Measurements from ENCODE around the gene E2F4. TPM values are rescaled to one million over a fixed set of nuclear protein-coding genes. Genes with fewer than 3 reads are reported as not detected.

The E2F4 gene
- total RNA-seq, 1 donor from 2014 or later: 97.0 TPM

DNA sequence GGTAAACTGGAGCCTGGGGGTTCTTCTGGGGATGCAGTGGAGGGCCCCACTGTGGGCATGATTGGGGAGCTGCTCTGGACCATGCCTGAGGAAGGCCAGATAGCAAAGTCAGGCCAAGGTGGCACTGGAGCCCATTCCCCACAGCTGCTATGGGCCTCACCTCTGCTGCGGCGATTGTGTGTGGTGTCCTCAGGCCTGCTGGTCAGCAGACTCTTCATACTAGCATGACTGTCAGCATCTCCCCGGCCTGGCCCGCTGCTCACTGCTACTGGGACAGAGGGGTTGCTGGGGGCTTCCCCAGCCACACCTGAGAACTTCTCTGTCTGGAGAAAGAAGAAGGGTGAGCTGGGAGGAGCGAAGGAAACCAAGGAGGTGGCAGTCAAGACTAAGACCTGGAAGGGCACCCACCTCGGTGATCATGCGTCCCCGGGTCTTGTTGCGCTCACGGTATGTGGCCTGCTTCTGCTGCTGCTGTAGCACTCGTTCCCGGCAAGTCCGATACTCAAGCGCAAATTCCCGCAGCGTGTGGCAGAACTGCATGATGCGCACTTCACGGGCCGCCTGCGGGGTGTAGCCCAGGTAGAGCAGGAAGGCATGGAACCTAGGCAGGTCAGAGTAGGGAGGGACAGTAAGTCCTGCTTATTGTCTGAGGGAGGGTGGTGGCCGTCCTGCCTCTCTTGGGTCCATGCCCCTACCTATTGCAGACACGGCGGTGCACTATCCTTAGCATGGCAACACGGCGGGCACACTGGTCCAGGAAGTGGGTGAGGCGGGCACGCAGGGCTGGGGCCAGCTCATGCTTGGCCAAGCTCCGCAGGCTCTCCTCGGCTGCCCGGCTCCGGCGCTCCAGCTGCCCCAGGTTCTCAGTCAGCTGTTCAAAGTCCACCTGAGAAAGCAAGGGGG is 38.2 kb downstream of the E2F4 start:
- no peaks in the 10 kb centered on the region for H3K27me3 Mint-ChIP-seq (ENCODE audit: low read depth)
- H3K4me1 Mint-ChIP-seq: peaks cover 25% of the 10 kb centered on the region
- TF ChIP-seq, protein P1, sequence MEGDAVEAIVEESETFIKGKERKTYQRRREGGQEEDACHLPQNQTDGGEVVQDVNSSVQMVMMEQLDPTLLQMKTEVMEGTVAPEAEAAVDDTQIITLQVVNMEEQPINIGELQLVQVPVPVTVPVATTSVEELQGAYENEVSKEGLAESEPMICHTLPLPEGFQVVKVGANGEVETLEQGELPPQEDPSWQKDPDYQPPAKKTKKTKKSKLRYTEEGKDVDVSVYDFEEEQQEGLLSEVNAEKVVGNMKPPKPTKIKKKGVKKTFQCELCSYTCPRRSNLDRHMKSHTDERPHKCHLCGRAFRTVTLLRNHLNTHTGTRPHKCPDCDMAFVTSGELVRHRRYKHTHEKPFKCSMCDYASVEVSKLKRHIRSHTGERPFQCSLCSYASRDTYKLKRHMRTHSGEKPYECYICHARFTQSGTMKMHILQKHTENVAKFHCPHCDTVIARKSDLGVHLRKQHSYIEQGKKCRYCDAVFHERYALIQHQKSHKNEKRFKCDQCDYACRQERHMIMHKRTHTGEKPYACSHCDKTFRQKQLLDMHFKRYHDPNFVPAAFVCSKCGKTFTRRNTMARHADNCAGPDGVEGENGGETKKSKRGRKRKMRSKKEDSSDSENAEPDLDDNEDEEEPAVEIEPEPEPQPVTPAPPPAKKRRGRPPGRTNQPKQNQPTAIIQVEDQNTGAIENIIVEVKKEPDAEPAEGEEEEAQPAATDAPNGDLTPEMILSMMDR (conservative IDR thresholded peaks at IDR 0.05): no peak
- peaks cover 5% of the 10 kb centered on the region for H3K36me3 Mint-ChIP-seq (ENCODE audit: low read depth)
- no peak overlapping the region for H3K27ac Mint-ChIP-seq (ENCODE audit: unreplicated experiment)
- peak overlapping the region; percentile 98 for H3K4me3 Mint-ChIP-seq
- no peak for DNase-seq (ENCODE audit: low read depth, low spot score)
- no peaks in the 10 kb centered on the region for H3K9me3 Mint-ChIP-seq

DNA sequence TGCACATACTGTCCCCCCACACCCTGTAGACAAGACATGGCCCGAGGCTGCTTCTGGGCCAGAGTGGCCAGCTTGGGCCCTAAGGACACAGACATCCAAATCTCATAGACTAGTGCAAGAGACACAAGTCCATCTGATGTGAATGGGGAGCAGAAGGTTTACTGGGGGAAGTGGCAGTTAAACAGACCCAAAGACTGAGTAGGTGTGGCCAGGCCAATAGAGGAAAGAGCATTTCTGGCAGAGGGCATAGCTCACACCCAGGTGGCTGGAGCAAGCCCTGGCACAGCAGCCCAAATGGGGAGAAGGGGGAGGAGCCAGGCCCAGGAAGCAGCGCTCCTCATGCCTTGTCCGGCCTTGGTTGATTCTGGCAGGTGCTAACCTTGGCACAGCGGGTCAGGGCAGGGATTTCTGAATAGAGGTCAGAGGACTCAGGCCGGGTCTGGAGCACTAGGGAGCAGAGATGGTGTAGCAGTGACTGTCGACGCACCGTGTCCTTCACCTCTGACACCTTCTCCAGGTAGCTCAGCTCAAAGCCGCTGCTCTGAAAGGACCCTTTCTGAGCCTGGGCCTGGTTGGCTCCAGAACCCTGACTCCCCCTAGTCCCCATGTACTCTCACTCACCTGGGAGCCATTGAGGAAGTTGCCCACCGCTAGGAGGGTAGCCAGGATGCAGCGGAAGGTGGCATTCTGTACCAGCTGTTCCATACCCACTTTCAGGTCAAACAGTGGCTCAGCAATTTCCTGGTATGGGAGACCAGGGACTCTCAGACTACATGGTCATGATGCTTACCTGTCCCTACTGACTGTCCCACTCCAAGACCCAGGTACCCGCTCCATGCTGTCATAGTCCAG is 39.1 kb downstream of the E2F4 start:
- Mint-ChIP-seq H3K27me3 (ENCODE audit: low read depth) (no peaks in the 10 kb centered on the region), H3K27ac (ENCODE audit: unreplicated experiment) (no peak overlapping the region), H3K36me3 (ENCODE audit: low read depth) (peaks cover 7% of the 10 kb centered on the region), H3K9me3 (no peaks in the 10 kb centered on the region), H3K4me1 (peaks cover 19% of the 10 kb centered on the region), H3K4me3 (no peak overlapping the region)
- TF ChIP-seq, protein P1 (conservative IDR thresholded peaks at IDR 0.05): no peak
- no peak for DNase-seq (ENCODE audit: low read depth, low spot score)

DNA sequence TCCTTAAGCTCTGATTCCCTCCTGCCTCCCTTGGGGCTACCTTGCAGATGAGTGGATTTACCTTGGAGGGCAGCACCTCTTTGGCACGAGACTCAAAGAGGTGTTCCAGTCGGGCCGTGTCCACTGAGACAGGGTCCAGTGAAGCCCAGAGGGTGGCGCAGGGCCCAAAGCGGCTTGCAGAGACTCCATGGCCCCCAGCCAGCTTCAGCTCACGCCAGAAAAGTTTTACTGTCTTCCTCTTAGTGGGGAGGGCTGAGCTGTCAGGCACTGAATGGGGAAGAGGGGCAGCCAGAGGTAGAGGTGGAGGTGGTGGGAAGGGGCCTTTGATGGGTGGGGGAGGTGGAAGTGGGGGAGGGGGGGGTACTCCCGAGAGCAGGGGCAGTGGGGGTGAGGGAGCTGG is 41.6 kb downstream of the E2F4 start:
- Mint-ChIP-seq H3K9me3 (no peaks in the 10 kb centered on the region), H3K27ac (ENCODE audit: unreplicated experiment) (no peak overlapping the region), H3K4me1 (peaks cover 9% of the 10 kb centered on the region), H3K36me3 (ENCODE audit: low read depth) (peaks cover 14% of the 10 kb centered on the region), H3K27me3 (ENCODE audit: low read depth) (no peaks in the 10 kb centered on the region), H3K4me3 (no peak overlapping the region)
- DNase-seq (ENCODE audit: low read depth, low spot score): no peak
- TF ChIP-seq, protein P1 (conservative IDR thresholded peaks at IDR 0.05): no peak

DNA sequence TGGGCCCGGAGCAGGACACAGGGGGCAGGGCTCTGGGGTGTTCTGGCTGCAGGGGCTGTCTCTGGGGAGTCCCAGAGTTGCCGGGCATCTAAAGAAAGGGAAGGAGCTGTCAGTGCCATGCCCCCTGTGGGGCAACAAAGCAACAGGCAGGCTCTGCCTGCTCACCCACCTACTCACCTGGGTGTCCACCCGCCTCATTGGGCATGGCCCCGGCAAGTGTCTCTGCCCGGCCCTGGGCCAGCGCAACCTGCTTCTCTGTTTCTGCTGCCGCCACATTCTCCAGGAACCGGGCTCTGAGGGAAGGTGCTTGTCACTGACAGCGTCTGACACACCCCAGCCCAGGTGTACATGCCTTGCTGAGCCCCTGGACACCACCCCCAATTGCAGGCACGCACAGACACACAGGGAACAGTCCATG is 42.2 kb downstream of the E2F4 start:
- H3K4me1 Mint-ChIP-seq: peaks cover 9% of the 10 kb centered on the region
- TF ChIP-seq, protein P1 (conservative IDR thresholded peaks at IDR 0.05): no peak
- no peak overlapping the region for H3K4me3 Mint-ChIP-seq
- no peak overlapping the region for H3K27ac Mint-ChIP-seq (ENCODE audit: unreplicated experiment)
- H3K36me3 Mint-ChIP-seq (ENCODE audit: low read depth): peaks cover 14% of the 10 kb centered on the region
- no peaks in the 10 kb centered on the region for H3K27me3 Mint-ChIP-seq (ENCODE audit: low read depth)
- DNase-seq (ENCODE audit: low read depth, low spot score): no peak
- H3K9me3 Mint-ChIP-seq: no peaks in the 10 kb centered on the region

DNA sequence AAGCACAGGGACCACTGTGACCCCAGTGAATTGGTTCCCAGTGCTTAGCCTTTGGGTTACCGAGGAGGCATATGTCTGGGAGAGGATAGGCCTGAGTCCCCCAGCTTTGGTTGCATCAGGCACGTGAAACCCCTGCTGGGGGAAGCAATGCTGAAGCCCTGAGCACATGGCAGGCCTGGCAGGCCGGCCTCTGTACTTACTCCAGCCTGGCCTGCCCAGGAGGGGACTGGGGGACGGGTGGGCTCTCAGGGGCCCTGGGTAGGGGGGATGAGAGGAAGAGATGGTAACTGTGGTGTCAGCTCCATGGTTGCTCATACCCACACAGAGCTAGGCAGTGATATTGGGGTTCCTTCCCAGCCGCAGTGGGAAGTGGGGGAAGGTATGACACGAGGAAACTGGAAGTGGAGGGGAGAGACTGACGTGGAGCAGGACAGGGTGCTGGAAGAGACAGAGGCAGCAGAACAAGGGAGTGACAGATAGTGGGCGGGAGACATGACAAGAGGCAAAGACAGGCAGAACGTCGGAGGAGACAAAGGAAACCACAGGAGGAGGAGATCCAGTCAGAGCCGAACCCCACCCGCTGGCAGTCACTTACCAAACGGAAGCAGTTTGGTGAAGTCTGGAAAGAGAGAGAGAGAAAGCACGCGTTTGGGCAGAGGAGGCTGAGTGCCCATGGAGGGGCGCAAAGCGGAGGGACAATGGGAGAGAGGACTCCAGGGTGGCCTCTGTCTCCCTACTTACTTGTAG is 44.0 kb downstream of the E2F4 start:
- H3K4me3 Mint-ChIP-seq: no peak overlapping the region
- H3K36me3 Mint-ChIP-seq (ENCODE audit: low read depth): peaks cover 12% of the 10 kb centered on the region
- DNase-seq (ENCODE audit: low read depth, low spot score): no peak
- TF ChIP-seq, protein P1 (conservative IDR thresholded peaks at IDR 0.05): no peak
- no peaks in the 10 kb centered on the region for H3K27me3 Mint-ChIP-seq (ENCODE audit: low read depth)
- peaks cover 9% of the 10 kb centered on the region for H3K4me1 Mint-ChIP-seq
- H3K27ac Mint-ChIP-seq (ENCODE audit: unreplicated experiment): peak overlapping the region; percentile 78
- no peaks in the 10 kb centered on the region for H3K9me3 Mint-ChIP-seq

Data from neural crest cell (in vitro differentiated cells).